Lower leg skin (tissue), 4 donors: ENCODE measurements around the gene CWC27. TPM values are rescaled to one million over a fixed set of nuclear protein-coding genes. Genes with fewer than 3 reads are reported as not detected.

Experiments used
- DNase-seq, 2 donors: peaks; one replicate each; pipeline ENCODE4 v3.0.0-alpha.2; 2019; ENCODE audit warnings: low spot score in 2 of 2
- H3K4me3 ChIP-seq: fragments of 200-600 bp; sonication (generic); 2 replicates; pipeline ENCODE4 v1.5.1; 2017; ENCODE audit warnings: mild to moderate bottlenecking, low read depth; ENCODE audit not compliant: poor library complexity, severe bottlenecking
- CTCF ChIP-seq, 3 donors: fragments of 450-650 bp; IDR thresholded peaks; one replicate each; pipeline ENCODE4 v1.5.1; 2016; ENCODE audit warnings: antibody characterized with exemption in 3 of 3, mild to moderate bottlenecking in 3 of 3, moderate library complexity in 2 of 3
- POLR2A ChIP-seq, 2 donors: fragments of 450-650 bp; IDR thresholded peaks; one replicate each; pipeline ENCODE4 v1.6.1; 2016 to 2017; ENCODE audit warnings: antibody characterized with exemption in 2 of 2, mild to moderate bottlenecking in 1 of 2, moderate library complexity in 1 of 2
- WGBS, 2 donors: methylation state at CpG; one replicate each; pipeline ENCODE4 v1.1.5; 2018; 5-methylcytosine and 5-hydroxymethylcytosine counted together
- intact Hi-C: fragments of 100-400 bp; cut with DNase I; formaldehyde crosslinking; loops from one replicate; pipeline ENCODE4 v1.15.0; 2023; ENCODE audit warnings: low total_unique reads
- total RNA-seq, 4 donors: library from RNA; depleted of rRNA; stranded (reverse); fragments of >200 nt; gene quantifications; one replicate each; pipeline ENCODE4 v1.1.0, GENCODE V29; 2016

Gene CWC27
- total RNA-seq, 4 donors from 2014 or later: 10.3 to 17.8 (median 13.7) TPM

- intact Hi-C loops: no loop called here
- no peak overlapping the region for H3K4me3 ChIP-seq
These were observed 70.1 kb downstream of the CWC27 start for GRCh38 chr5:64838803-64839202.

GRCh38 chr5:64839936-64840335, 71.2 kb downstream of the CWC27 start:
- WGBS, 2 donors: 76 to 94% methylated on average over 1 of the region's 1 CpG
- H3K4me3 ChIP-seq: no peak overlapping the region
- DNase-seq: no peak
- TF ChIP-seq CTCF (IDR thresholded peaks at IDR 0.05) (no peak), POLR2A (IDR thresholded peaks at IDR 0.05) (no peak)
- intact Hi-C loops: no loop called here

More at GRCh38 chr5:64838803-64839202, 70.1 kb downstream of the CWC27 start:
- TF ChIP-seq POLR2A (IDR thresholded peaks at IDR 0.05) (no peak), CTCF (IDR thresholded peaks at IDR 0.05) (no peak)
- no peak for DNase-seq

- intact Hi-C loops: no loop called here
- H3K4me3 ChIP-seq: no peak overlapping the region
- no peak for DNase-seq
- TF ChIP-seq POLR2A (IDR thresholded peaks at IDR 0.05): no peak
- TF ChIP-seq CTCF (IDR thresholded peaks at IDR 0.05): no peak
- 97 to 98% methylated on average over 1 of the region's 1 CpG for WGBS, 2 donors
These were observed 72.2 kb downstream of the CWC27 start for GRCh38 chr5:64840958-64841357.

GRCh38 chr5:64853777-64854176, 85.0 kb downstream of the CWC27 start:
- H3K4me3 ChIP-seq: no peak overlapping the region
- TF ChIP-seq CTCF (IDR thresholded peaks at IDR 0.05) (no peak), POLR2A (IDR thresholded peaks at IDR 0.05) (no peak)
- 94 to 96% methylated on average over 5 of the region's 5 CpGs for WGBS, 2 donors
- intact Hi-C loops: no loop called here
- DNase-seq: no peak

GRCh38 chr5:64854855-64855254, 86.1 kb downstream of the CWC27 start:
- no peak overlapping the region for H3K4me3 ChIP-seq
- intact Hi-C loops: no loop called here
- no peak for TF ChIP-seq CTCF (IDR thresholded peaks at IDR 0.05)
- no peak for TF ChIP-seq POLR2A (IDR thresholded peaks at IDR 0.05)
- no peak for DNase-seq
- 63 to 72% methylated on average over 1 of the region's 1 CpG for WGBS, 2 donors

- TF ChIP-seq CTCF (IDR thresholded peaks at IDR 0.05) (no peak), POLR2A (IDR thresholded peaks at IDR 0.05) (no peak)
- H3K4me3 ChIP-seq: no peak overlapping the region
- intact Hi-C loops: no loop called here
- DNase-seq: no peak
These were observed 91.2 kb downstream of the CWC27 start for GRCh38 chr5:64859881-64860280.
